ENCODE results near the gene PYY.
"Not testable (repeated sequence)": the region's sequence is repeated elsewhere in the genome, so short reads cannot be mapped to it uniquely, and the experiment has no call there.

DNA sequence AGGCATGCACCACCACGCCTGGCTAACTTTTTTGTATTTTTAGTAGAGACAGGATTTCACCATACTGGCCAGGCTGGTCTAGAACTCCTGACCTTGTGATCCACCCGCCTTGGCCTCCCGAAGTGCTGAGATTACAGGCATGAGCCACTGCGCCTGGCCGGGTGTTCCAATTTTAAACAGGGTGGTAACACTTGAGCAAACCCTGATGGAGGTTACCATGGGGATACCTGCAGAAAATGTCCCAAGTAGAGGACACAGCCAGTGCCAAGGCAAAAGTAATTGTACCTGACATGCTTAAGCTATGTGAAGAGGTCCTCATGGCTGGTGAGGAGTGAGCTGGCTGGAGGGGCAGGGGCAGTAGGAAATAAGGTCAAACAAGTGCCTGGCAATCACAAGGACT, 43.4 kb upstream of the PYY start:
- TF ChIP-seq POLR2A, POLR2AphosphoS5, EP300 (IDR thresholded peaks at IDR 0.05): not testable (repeated sequence)
- TF ChIP-seq, protein P1, sequence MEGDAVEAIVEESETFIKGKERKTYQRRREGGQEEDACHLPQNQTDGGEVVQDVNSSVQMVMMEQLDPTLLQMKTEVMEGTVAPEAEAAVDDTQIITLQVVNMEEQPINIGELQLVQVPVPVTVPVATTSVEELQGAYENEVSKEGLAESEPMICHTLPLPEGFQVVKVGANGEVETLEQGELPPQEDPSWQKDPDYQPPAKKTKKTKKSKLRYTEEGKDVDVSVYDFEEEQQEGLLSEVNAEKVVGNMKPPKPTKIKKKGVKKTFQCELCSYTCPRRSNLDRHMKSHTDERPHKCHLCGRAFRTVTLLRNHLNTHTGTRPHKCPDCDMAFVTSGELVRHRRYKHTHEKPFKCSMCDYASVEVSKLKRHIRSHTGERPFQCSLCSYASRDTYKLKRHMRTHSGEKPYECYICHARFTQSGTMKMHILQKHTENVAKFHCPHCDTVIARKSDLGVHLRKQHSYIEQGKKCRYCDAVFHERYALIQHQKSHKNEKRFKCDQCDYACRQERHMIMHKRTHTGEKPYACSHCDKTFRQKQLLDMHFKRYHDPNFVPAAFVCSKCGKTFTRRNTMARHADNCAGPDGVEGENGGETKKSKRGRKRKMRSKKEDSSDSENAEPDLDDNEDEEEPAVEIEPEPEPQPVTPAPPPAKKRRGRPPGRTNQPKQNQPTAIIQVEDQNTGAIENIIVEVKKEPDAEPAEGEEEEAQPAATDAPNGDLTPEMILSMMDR (IDR thresholded peaks at IDR 0.05): not testable (repeated sequence)

Measured in upper lobe of left lung (tissue), 4 donors.